ENCODE data around the gene KCNJ1. TPM values are rescaled to one million over a fixed set of nuclear protein-coding genes. Genes with fewer than 3 reads are reported as not detected.

KCNJ1 gene
- total and polyA plus RNA-seq, 2 of the 8 experiments (the other 6 are each of a cell fraction or from before 2014, with no cell fraction given), result 0.17 to 0.23 TPM

- no peaks in the 10 kb centered on the region for H3K79me1 ChIP-seq (ENCODE audit: low read depth, low read length)
- H3K4me2 ChIP-seq (ENCODE audit: insufficient read depth in 1 of 2, low read depth in 2 of 2, low read length in 2 of 2), result no peak overlapping the region
- no peak overlapping the region for H3K23ac ChIP-seq (ENCODE audit: insufficient read length)
- CTCF ChIA-PET (ENCODE audit: partially characterized antibody), result no interaction called here
- no peak overlapping the region for H3K18ac ChIP-seq (ENCODE audit: extremely low read depth, low read length)
- H2AFZ ChIP-seq (ENCODE audit: low read length), result no peak overlapping the region
- H3K23me2 ChIP-seq (ENCODE audit: low read depth, low read length), result peaks cover 2% of the 10 kb centered on the region; the same call in 1 of the 2 replicates
- H2BK12ac ChIP-seq (ENCODE audit: low read depth, low read length), result no peak overlapping the region
- H4K5ac ChIP-seq (ENCODE audit: insufficient read length, low read depth, low read length), result no peak overlapping the region
- no peak overlapping the region for H2BK15ac ChIP-seq (ENCODE audit: low read length)
- no peaks in the 10 kb centered on the region for H3K36me3 ChIP-seq (ENCODE audit: control insufficient read depth in 2 of 4, insufficient read depth in 4 of 4, low read length in 3 of 4)
- FAIRE-seq (no peak), DNase-seq (ENCODE audit: low read depth in 1 of 2, low spot score in 2 of 2) (no peak)
- no peak overlapping the region for H2BK5ac ChIP-seq (ENCODE audit: low read depth, low read length)
- H4K91ac ChIP-seq (replicated peaks; ENCODE audit: insufficient read length, low read length), result no peak overlapping the region
- H3K79me2 ChIP-seq (ENCODE audit: control insufficient read depth in 1 of 2, insufficient read depth in 2 of 2, low read length in 2 of 2), result no peaks in the 10 kb centered on the region
- H3K14ac ChIP-seq (ENCODE audit: insufficient read length), result no peak overlapping the region
- no peak overlapping the region for H2BK120ac ChIP-seq (replicated peaks; ENCODE audit: low read depth, low read length)
- no peak overlapping the region for H3K4me3 ChIP-seq (ENCODE audit: extremely low read depth in 1 of 4, insufficient read depth in 2 of 4, low read depth in 3 of 4, low read length in 4 of 4)
- peaks cover 39 to 71% (median 64%) of the 10 kb centered on the region in 4 experiments for H3K27me3 ChIP-seq (replicated peaks in 1 of 4; ENCODE audit: control insufficient read depth in 3 of 4, extremely low read depth in 1 of 4, insufficient read depth in 3 of 4, low read length in 3 of 4)
- H2AK5ac ChIP-seq (ENCODE audit: low read depth, low read length), result no peak overlapping the region
- no peak overlapping the region for H2BK20ac ChIP-seq (ENCODE audit: low read length)
- no peak overlapping the region for H3K4ac ChIP-seq (replicated peaks; ENCODE audit: insufficient read length, low read depth, low read length)
- peaks cover 2 to 21% (median 16%) of the 10 kb centered on the region in 4 experiments for H3K4me1 ChIP-seq (replicated peaks in 1 of 4; ENCODE audit: control insufficient read depth in 3 of 4, insufficient read depth in 4 of 4, low read length in 3 of 4)
- no peak overlapping the region; the same call in 1 of the 2 replicates for H4K8ac ChIP-seq (ENCODE audit: extremely low read depth, insufficient read depth, low read length)
- H3K56ac ChIP-seq (replicated peaks; ENCODE audit: insufficient read length, low read depth, low read length), result no peak overlapping the region
- no peak overlapping the region for H3K9ac ChIP-seq (replicated peaks in 1 of 4; ENCODE audit: extremely low read depth in 1 of 4, low read depth in 3 of 4, low read length in 3 of 4)
- H3K9me3 ChIP-seq (ENCODE audit: insufficient read depth in 2 of 2, low read depth in 1 of 2, low read length in 1 of 2), result no peaks in the 10 kb centered on the region
- H3K27ac ChIP-seq (ENCODE audit: low read depth, low read length), result no peak overlapping the region
- 82% methylated on average over 13 of the region's 13 CpGs; no CpG with 5 or more reads in 1 of the 2 experiments for WGBS, 2 experiments (ENCODE audit: extremely low coverage in 1 of 2, insufficient coverage in 1 of 2, insufficient read length in 1 of 2, insufficient replicate concordance in 2 of 2, low coverage in 1 of 2, low lambda C conversion rate in 2 of 2, missing lambda C conversion rate in 1 of 2)
- peaks cover 3 to 14% of the 10 kb centered on the region in 2 experiments for H4K20me1 ChIP-seq (replicated peaks in 1 of 2; ENCODE audit: control insufficient read depth in 1 of 2, insufficient read depth in 2 of 2, low read length in 2 of 2)
- POLR2A ChIA-PET (ENCODE audit: partially characterized antibody), result no interaction called here
- TF ChIP-seq RXRA (IDR thresholded peaks at IDR 0.05; ENCODE audit: insufficient read depth, low read depth, low read length) (no peak), SAP30 (IDR thresholded peaks at IDR 0.05; ENCODE audit: insufficient read depth, insufficient replicate concordance, low read length) (no peak), TAF7 (optimal IDR thresholded peaks at IDR 0.05; ENCODE audit: borderline replicate concordance, low read depth, low read length) (no peak), YY1 (IDR thresholded peaks at IDR 0.05; ENCODE audit: low read depth, low read length) (no peak), POLR2AphosphoS5 (IDR thresholded peaks at IDR 0.05; ENCODE audit: low read depth, low read length) (no peak), RNF2 (IDR thresholded peaks at IDR 0.05; ENCODE audit: borderline replicate concordance, low read depth, low read length, missing control alignments, poor library complexity, severe bottlenecking) (no peak), TAF1 (IDR thresholded peaks at IDR 0.05; ENCODE audit: low read depth, low read length) (no peak), GABPA (IDR thresholded peaks at IDR 0.05; ENCODE audit: borderline replicate concordance, insufficient read depth, low read length) (no peak), HDAC6 (IDR thresholded peaks at IDR 0.05; ENCODE audit: low read depth, low read length) (no peak), JUN (IDR thresholded peaks at IDR 0.05; ENCODE audit: low read depth, low read length) (no peak), CREB1 (IDR thresholded peaks at IDR 0.05) (no peak), TBP (IDR thresholded peaks at IDR 0.05; ENCODE audit: low read depth, low read length) (no peak), PHF8 (conservative IDR thresholded peaks at IDR 0.05; ENCODE audit: low read depth, low read length) (no peak)
Observed at GRCh38 chr11:128898580-128899344, 31.7 kb upstream of the KCNJ1 start.

Data from H1 (cell line).